ENCODE data around the gene MARCO.
"Not testable (repeated sequence)": the region's sequence is repeated elsewhere in the genome, so short reads cannot be mapped to it uniquely, and the experiment has no call there.

The MARCO gene

GRCh38 chr2:118929059-118929458, 12.9 kb upstream of the MARCO start:
- no peak for DNase-seq (ENCODE audit: low read depth in 1 of 2, low spot score in 1 of 2)

- no peak for DNase-seq (ENCODE audit: low read depth in 1 of 2, low spot score in 1 of 2)
These were observed 9.0 kb upstream of the MARCO start for GRCh38 chr2:118932949-118933348.

GRCh38 chr2:118936306-118936705, 5.7 kb upstream of the MARCO start:
- DNase-seq (ENCODE audit: low read depth in 1 of 2, low spot score in 1 of 2), result no peak

- DNase-seq (ENCODE audit: low read depth in 1 of 2, low spot score in 1 of 2), result no peak
These were observed 5.1 kb upstream of the MARCO start for GRCh38 chr2:118936936-118937335.

- DNase-seq (ENCODE audit: low read depth in 1 of 2, low spot score in 1 of 2), result no peak
These were observed 4.2 kb upstream of the MARCO start for GRCh38 chr2:118937817-118938216.

GRCh38 chr2:118939994-118940393, 2.0 kb upstream of the MARCO start:
- no peak for DNase-seq (ENCODE audit: low read depth in 1 of 2, low spot score in 1 of 2)

GRCh38 chr2:118940486-118941120, 1.4 kb upstream of the MARCO start:
- no peak for DNase-seq (ENCODE audit: low read depth in 1 of 2, low spot score in 1 of 2)

- no peak for DNase-seq (ENCODE audit: low read depth in 1 of 2, low spot score in 1 of 2)
These were observed 1.3 kb downstream of the MARCO start for GRCh38 chr2:118943286-118943685.

- no peak for DNase-seq (ENCODE audit: low read depth in 1 of 2, low spot score in 1 of 2)
These were observed 3.9 kb downstream of the MARCO start for GRCh38 chr2:118945881-118946280.

- not testable (repeated sequence) for DNase-seq (ENCODE audit: low read depth in 1 of 2, low spot score in 1 of 2)
These were observed 6.3 kb downstream of the MARCO start for GRCh38 chr2:118948266-118948665.

GRCh38 chr2:118954297-118955060, 12.5 kb downstream of the MARCO start:
- no peak for DNase-seq (ENCODE audit: low read depth in 1 of 2, low spot score in 1 of 2)

- no peak for DNase-seq (ENCODE audit: low read depth in 1 of 2, low spot score in 1 of 2)
These were observed 23.7 kb downstream of the MARCO start for GRCh38 chr2:118965737-118966136.

- DNase-seq (ENCODE audit: low read depth in 1 of 2, low spot score in 1 of 2), result no peak
These were observed 25.3 kb downstream of the MARCO start for GRCh38 chr2:118967124-118967880.

GRCh38 chr2:118968042-118968441, 26.0 kb downstream of the MARCO start:
- DNase-seq (ENCODE audit: low read depth in 1 of 2, low spot score in 1 of 2), result no peak

GRCh38 chr2:118968961-118969733, 27.2 kb downstream of the MARCO start:
- no peak for DNase-seq (ENCODE audit: low read depth in 1 of 2, low spot score in 1 of 2)

- no peak for DNase-seq (ENCODE audit: low read depth in 1 of 2, low spot score in 1 of 2)
These were observed 27.9 kb downstream of the MARCO start for GRCh38 chr2:118969734-118970395.

GRCh38 chr2:118970396-118971135, 28.6 kb downstream of the MARCO start:
- no peak for DNase-seq (ENCODE audit: low read depth in 1 of 2, low spot score in 1 of 2)

GRCh38 chr2:118971245-118972122, 29.5 kb downstream of the MARCO start:
- DNase-seq (ENCODE audit: low read depth in 1 of 2, low spot score in 1 of 2), result no peak

GRCh38 chr2:118973542-118973951, 31.6 kb downstream of the MARCO start:
- no peak for DNase-seq (ENCODE audit: low read depth in 1 of 2, low spot score in 1 of 2)

All from activated CD4-positive, alpha-beta T cell treated with anti-CD3 and anti-CD28 coated beads, Interleukin-2, amount 50 U/mL, for 24 hours (primary cell).